ENCODE measurements around the gene MT3. TPM values are rescaled to one million over a fixed set of nuclear protein-coding genes. Genes with fewer than 3 reads are reported as not detected.

The MT3 gene
- total RNA-seq, 4 donors from 2014 or later = 2.0 to 3.6 TPM; not detected in 2

DNA sequence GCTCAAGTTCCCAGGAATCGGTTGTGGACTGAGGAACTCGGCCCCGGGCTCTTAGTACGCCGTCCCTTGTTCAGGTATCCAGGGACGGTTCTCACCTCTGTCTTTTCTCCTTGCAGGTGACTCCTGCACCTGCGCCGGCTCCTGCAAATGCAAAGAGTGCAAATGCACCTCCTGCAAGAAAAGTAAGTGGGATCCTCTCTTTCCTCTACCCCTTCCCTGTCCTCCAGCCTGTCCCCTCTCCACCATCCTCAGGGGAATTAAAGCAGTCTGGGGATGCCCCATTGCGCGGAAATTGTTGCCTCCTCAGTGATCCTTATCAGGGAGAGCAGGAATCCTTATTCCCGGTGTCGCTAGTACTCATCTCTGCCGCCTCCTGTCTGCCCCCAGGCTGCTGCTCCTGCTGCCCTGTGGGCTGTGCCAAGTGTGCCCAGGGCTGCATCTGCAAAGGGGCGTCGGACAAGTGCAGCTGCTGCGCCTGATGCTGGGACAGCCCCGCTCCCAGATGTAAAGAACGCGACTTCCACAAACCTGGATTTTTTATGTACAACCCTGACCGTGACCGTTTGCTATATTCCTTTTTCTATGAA lies 19.6 kb downstream of the MT3 start:
- no peak for ATAC-seq
- 0 to 3% methylated on average over 10 to 17 of the region's 21 CpGs for WGBS, 2 donors (ENCODE audit: low coverage in 1 of 2)
- no peaks in the 10 kb centered on the region for H3K9me3 ChIP-seq
- H3K4me1 ChIP-seq = peaks cover 0 to 63% (median 26%) of the 10 kb centered on the region in 3 donors
- no peaks in the 10 kb centered on the region for H3K27me3 ChIP-seq
- no peaks in the 10 kb centered on the region for H3K36me3 ChIP-seq
- no peak for TF ChIP-seq POLR2A (IDR thresholded peaks at IDR 0.05)
- TF ChIP-seq, protein P1, sequence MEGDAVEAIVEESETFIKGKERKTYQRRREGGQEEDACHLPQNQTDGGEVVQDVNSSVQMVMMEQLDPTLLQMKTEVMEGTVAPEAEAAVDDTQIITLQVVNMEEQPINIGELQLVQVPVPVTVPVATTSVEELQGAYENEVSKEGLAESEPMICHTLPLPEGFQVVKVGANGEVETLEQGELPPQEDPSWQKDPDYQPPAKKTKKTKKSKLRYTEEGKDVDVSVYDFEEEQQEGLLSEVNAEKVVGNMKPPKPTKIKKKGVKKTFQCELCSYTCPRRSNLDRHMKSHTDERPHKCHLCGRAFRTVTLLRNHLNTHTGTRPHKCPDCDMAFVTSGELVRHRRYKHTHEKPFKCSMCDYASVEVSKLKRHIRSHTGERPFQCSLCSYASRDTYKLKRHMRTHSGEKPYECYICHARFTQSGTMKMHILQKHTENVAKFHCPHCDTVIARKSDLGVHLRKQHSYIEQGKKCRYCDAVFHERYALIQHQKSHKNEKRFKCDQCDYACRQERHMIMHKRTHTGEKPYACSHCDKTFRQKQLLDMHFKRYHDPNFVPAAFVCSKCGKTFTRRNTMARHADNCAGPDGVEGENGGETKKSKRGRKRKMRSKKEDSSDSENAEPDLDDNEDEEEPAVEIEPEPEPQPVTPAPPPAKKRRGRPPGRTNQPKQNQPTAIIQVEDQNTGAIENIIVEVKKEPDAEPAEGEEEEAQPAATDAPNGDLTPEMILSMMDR (IDR thresholded peaks at IDR 0.05) = no peak
- TF ChIP-seq EP300 (IDR thresholded peaks at IDR 0.05) = no peak
- no peak for TF ChIP-seq POLR2AphosphoS5 (IDR thresholded peaks at IDR 0.05)
- peak overlapping the region; percentile 71 to 92 (median 88) for H3K27ac ChIP-seq
- peak overlapping the region; percentile 61 to 83 for H3K4me3 ChIP-seq

GRCh38 chr16:56609463-56609921 lies 20.2 kb downstream of the MT3 start:
- TF ChIP-seq POLR2AphosphoS5 (IDR thresholded peaks at IDR 0.05) (peak; percentile 82), POLR2A (IDR thresholded peaks at IDR 0.05) (no peak), EP300 (IDR thresholded peaks at IDR 0.05) (no peak)
- TF ChIP-seq, protein P1 (IDR thresholded peaks at IDR 0.05) = peak in 2 of 4 experiments; percentile 23 to 30
- Histone ChIP-seq H3K36me3 (no peaks in the 10 kb centered on the region), H3K4me1 (peaks cover 0 to 63% (median 26%) of the 10 kb centered on the region in 3 donors), H3K27ac (peak overlapping the region; percentile 71 to 92 (median 88)), H3K9me3 (no peaks in the 10 kb centered on the region), H3K27me3 (no peaks in the 10 kb centered on the region), H3K4me3 (peak overlapping the region; percentile 61 to 83)
- ATAC-seq = no peak
- 0 to 3% methylated on average over 6 of the region's 6 CpGs for WGBS, 2 donors (ENCODE audit: low coverage in 1 of 2)

- no peak for TF ChIP-seq EP300 (IDR thresholded peaks at IDR 0.05)
- TF ChIP-seq POLR2AphosphoS5 (IDR thresholded peaks at IDR 0.05) = peak; percentile 82
- peak in 1 of 2 donors; percentile 20 for TF ChIP-seq POLR2A (IDR thresholded peaks at IDR 0.05)
- TF ChIP-seq, protein P1 (IDR thresholded peaks at IDR 0.05) = no peak
- ATAC-seq = no peak
- Histone ChIP-seq H3K27ac (peak overlapping the region; percentile 71 to 92 (median 88)), H3K36me3 (no peaks in the 10 kb centered on the region), H3K9me3 (no peaks in the 10 kb centered on the region), H3K27me3 (no peaks in the 10 kb centered on the region), H3K4me3 (peak overlapping the region in 1 of 2 donors; percentile 61), H3K4me1 (peaks cover 0 to 63% (median 26%) of the 10 kb centered on the region in 3 donors)
- 8 to 19% methylated on average over 3 to 7 of the region's 10 CpGs for WGBS, 2 donors (ENCODE audit: low coverage in 1 of 2)
These were observed 20.8 kb downstream of the MT3 start for GRCh38 chr16:56610017-56610608.

GRCh38 chr16:56610609-56611111 lies 21.3 kb downstream of the MT3 start:
- peak overlapping the region in 1 of 2 donors; percentile 61 for H3K4me3 ChIP-seq
- no peak for ATAC-seq
- H3K27ac ChIP-seq = peak overlapping the region; percentile 71 to 92 (median 88)

More at GRCh38 chr16:56610609-56611111, 21.3 kb downstream of the MT3 start:
- WGBS, 2 donors (ENCODE audit: low coverage in 1 of 2) = 5 to 41% methylated on average over 2 of the region's 2 CpGs
- Histone ChIP-seq H3K9me3 (no peaks in the 10 kb centered on the region), H3K27me3 (no peaks in the 10 kb centered on the region), H3K36me3 (no peaks in the 10 kb centered on the region), H3K4me1 (peaks cover 0 to 62% (median 26%) of the 10 kb centered on the region in 3 donors)
- TF ChIP-seq, protein P1 (IDR thresholded peaks at IDR 0.05) = no peak
- no peak for TF ChIP-seq POLR2AphosphoS5 (IDR thresholded peaks at IDR 0.05)
- TF ChIP-seq EP300 (IDR thresholded peaks at IDR 0.05) = no peak
- no peak for TF ChIP-seq POLR2A (IDR thresholded peaks at IDR 0.05)

Data from gastroesophageal sphincter (tissue), 4 donors.